T-helper 1 cell treated with Interleukin-12 subunit alpha and Interleukin-12 subunit beta and Interleukin-4 antibody, amounts not matched to agents 30 ng/mL and 1 ng/mL, for 36 hours (primary cell): ENCODE results near the gene CAPSL. TPM values are rescaled to one million over a fixed set of nuclear protein-coding genes. Genes with fewer than 3 reads are reported as not detected.
"Not testable (repeated sequence)": the region's sequence is repeated elsewhere in the genome, so short reads cannot be mapped to it uniquely, and the experiment has no call there.

Experiments
- intact Hi-C: fragments of 100-400 bp; cut with micrococcal nuclease; formaldehyde crosslinking; loops from one replicate; pipeline ENCODE4 v1.15.1; 2024
- total RNA-seq: library from RNA; stranded (reverse); gene quantifications from 2 replicates; pipeline ENCODE4 v1.2.3, GENCODE V29; 2022

CAPSL gene
- total RNA-seq, 1 donor from 2014 or later: not detected

DNA sequence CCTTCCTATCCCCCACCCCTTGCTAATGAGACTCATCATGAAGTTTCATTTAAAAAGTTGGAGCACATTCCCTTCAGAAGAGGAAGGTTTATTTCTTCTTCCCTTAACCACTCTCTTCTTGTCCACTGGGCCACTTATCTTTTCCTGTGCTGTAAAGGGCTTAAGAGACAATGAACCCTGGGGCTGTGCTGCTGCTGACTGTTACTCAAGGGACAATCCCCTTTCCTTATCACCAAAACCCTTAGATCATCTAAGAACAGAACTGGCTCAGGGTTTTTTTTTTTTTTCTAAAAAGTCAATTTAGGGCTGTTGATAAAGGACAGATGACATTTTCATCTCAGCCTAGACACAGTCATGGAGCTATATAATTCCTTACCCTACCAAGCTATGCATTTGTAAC is 29.6 kb downstream of the CAPSL start:
- intact Hi-C loops: loop anchor here (10.0 kb wide), 1 partner anchor 984 kb away; the partner anchor contains the start of gene DNAJC21

DNA sequence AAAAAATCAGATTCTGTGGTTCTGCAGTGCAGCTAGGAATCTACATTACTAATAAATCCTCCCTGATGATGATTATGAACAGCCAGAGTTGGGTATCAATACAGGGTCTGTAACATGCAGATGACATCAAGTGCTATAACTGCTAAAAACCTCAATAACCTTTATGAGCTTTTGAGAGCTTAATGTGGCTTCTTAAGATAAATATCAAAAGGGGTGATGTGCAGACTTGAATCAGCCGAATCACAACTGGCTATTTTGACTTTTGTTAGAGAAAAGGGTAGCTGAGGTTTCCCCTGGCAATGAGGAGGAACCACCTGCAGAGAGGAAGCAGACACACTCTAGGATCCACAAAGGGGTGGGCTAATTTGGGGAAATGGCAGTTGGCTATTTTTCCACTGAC is 30.2 kb downstream of the CAPSL start:
- intact Hi-C loops: loop anchor here (10.0 kb wide), 1 partner anchor 983 kb away; the partner anchor contains the start of gene DNAJC21

DNA sequence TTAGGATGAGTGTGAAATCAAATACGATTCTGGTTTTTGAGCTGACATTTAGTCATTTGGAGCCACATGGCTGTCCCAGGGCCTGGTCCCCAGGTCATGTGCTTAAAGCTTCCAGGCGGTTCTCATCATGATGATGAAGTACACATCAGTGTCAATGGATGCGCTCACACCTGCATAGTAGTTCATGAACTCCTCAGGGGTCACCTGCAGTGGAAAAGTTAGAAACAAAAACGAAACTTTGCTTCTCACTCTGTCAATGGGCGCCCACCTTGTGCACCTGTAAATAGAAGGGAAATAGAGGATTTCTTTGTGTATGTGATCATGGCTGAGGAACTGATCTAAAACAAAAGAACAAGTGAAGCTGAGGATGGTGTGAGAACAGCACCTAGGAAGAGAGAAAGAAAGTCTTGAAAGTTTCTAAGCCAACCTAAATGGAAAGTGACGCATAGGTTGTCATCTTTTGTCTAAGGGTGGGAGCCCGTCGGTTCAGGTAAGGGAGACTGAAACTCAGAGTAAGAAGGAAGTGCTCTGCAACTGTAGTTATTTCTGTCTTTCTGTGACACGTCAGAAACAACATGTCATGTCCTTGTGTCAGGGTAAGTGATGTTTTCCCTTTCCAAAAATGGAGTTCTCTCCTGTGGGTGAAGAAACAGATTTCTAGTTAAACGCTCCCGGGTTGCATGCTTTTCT is 33.8 kb downstream of the CAPSL start:
- intact Hi-C loops: loop anchor here (1.0 to 10.0 kb wide), 5 partner anchors 93 to 1818 kb away; partner anchors contain the start of genes DNAJC21, NADK2 and TTC23L

DNA sequence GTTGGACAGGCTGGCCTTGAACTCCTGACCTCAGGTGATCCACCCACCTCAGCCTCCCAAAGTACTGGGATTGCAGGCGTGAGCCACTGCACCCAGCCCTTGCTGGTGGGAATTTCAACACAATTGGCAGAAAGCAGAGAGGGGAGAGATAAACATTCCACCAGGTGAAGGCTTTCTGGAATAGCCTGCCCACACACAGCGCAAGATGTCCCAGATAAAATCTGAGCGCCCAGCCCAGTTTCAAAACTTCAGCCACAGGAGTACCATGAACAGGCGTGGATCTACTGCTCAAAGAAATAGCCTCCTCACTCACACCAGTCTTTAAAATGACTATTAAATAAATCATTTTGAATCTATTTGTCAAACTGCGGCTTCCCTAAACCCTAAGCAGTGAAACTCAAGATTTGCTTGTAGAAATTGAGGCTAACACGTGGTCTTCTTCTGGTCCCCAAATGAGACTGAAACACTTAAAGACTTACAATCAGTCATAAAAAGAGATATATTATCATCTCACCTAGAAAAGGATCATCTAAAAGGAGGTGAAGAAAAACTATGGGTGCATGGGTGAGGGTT is 34.7 kb downstream of the CAPSL start:
- intact Hi-C loops: loop anchor here (1.0 to 10.0 kb wide), 5 partner anchors 92 to 1819 kb away; partner anchors contain the start of genes DNAJC21, NADK2 and TTC23L

DNA sequence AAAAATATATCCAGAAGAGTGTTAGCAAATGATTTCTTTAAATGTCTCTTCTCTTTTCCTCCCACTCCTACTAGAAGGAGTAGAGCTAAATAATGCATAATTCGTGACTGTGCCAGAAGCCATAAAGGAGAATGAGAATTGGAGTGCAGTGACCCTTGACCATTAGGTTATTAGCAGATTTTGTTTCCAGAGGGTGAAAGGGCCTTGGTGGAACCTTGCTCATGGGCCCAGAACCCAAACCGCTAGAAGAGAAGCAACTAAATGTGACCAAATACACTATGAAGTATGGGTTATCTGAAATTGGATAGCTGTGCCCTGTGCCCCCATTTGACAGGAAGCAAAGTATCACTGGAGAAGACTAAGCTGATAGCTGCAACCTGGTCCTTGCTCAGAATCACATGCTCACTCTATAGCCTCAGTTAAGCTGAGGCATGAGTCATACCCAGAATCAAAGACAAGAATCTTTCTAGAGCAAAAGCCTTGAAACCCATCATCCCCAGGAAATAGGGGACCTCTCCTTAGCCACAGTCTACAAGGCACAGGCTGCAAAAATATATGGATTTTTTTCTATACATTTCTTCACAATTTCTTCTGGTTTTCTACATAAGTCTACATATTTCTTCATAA is 36.3 kb downstream of the CAPSL start:
- intact Hi-C loops: loop anchor here (1.0 to 10.0 kb wide), 13 partner anchors 8 to 1820 kb away; partner anchors contain the start of genes DNAJC21, LMBRD2, NADK2 and SPEF2

DNA sequence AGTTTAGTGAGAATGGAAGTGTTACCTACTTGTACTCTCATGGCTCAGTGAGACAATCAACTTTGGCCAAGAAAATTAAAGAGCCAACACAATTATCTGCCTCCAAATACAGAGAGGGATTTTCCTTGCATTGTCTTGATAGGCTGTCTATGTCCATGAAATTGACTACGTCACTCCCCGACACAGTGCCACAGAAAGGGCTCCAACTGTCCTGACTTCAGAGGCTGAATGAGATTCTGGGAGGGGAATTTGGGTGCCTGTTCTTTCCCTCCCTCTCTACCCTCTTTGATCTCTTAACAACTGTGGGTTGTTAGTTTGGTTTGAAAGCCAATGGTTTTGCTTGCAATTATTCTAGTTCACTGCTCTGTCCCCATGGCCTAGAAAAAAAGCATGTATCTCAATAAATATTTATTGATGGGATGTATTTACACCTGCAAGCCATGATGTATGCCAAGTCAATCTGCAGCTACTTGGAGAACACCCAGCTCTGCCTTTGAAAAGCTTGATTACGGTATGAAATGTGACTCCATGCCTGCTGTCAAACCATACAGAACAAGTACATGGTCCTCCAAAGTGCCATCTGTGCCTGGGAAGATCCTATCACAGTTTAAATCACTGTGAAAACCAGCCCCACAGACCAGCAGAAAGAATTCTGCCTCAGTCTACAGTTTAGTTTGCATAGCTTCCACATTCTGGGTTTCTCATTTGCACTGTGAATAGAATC is 37.3 kb downstream of the CAPSL start:
- intact Hi-C loops: loop anchor here (5.0 to 10.0 kb wide), 3 partner anchors 341 to 1821 kb away; partner anchors contain the start of genes DNAJC21 and NADK2

DNA sequence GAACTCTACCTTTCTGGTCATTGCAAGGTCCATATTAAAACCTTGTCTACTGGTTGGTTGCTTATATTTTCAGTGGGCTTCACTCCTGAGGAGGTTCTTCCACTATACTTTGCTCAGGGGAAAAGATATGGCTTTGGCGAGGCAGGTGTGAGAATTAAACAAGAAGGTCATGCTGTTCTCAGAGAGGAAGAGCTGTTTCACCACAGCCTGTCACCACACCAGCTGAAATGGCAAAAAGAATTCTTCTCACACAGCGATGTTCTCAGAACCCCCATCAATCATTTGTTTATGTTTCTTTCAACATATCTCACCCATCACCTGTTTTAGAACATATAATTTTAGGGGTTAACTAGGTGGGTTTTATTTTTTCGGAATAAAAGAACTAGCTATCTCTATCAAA is 38.6 kb downstream of the CAPSL start:
- intact Hi-C loops: loop anchor here (5.0 to 10.0 kb wide), 3 partner anchors 343 to 1823 kb away; partner anchors contain the start of genes DNAJC21 and NADK2

DNA sequence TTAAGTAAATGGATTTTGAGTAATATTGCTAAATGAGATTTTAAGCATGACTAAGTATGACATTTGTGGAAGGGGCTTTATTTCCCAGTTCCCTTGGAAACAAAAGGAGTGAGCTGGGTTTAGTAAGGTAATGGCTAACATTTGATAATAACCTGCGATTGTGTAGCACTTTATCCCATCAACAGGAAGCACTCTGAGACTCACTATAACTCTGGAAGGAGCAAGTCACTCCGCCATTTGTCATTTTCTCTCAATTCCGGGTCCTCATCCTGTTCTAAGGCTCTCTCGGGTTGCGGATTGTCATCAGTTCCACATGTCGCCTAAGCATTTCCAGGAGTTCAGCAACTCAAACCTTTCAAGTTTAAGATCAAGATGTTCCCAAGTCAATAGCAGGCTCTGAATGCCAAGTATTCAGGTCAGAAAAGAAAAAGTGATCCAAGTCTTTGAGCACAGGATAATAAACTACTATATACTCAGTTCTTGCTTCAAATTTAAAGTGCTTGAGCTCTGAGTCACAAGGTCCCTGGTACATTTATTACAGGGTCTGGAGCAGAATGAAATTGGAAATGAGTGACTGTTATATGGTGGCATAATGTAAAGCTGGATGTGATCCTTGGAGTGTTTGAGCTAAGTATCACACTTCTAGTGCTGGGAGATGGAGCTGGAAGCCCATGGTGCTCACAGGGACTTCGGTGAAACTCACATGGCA is 39.3 kb downstream of the CAPSL start:
- intact Hi-C loops: no loop called here

DNA sequence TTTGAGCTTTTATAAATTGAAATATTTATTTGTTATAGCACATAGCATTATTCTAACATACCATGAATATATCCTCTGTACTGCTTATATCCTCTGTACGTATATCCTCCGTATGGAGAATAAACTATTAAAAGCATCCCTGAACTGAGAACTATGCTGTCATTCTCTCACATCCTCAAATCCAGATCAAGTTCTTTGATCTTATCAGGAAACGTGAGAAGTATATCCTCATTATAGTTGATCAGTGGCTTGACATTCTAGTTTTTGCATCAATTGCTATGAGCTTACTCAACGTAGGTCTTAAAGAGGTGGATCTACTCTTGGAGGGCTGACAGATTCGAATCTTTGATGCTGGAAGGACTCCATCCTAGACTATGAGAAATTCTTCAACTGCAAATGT is 44.3 kb downstream of the CAPSL start:
- intact Hi-C loops: no loop called here

DNA sequence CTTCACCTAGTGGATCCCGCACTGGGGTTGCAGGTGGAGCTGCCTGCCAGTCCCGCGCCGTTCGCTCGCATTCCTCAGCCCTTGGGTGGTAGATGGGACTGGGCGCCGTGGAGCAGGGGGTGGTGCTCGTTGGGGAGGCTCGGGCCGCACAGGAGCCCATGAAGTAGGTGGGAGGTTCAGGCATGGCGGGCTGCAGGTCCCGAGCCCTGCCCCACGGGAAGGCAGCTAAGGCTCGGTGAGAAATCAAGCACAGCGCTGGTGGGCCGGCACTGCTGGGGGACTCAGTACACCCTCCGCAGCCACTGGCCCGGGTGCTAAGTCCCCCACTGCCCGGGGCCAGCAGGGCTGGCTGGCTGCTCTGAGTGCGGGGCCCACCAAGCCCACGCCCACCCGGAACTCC is 45.6 kb downstream of the CAPSL start:
- intact Hi-C loops: not testable (repeated sequence)

DNA sequence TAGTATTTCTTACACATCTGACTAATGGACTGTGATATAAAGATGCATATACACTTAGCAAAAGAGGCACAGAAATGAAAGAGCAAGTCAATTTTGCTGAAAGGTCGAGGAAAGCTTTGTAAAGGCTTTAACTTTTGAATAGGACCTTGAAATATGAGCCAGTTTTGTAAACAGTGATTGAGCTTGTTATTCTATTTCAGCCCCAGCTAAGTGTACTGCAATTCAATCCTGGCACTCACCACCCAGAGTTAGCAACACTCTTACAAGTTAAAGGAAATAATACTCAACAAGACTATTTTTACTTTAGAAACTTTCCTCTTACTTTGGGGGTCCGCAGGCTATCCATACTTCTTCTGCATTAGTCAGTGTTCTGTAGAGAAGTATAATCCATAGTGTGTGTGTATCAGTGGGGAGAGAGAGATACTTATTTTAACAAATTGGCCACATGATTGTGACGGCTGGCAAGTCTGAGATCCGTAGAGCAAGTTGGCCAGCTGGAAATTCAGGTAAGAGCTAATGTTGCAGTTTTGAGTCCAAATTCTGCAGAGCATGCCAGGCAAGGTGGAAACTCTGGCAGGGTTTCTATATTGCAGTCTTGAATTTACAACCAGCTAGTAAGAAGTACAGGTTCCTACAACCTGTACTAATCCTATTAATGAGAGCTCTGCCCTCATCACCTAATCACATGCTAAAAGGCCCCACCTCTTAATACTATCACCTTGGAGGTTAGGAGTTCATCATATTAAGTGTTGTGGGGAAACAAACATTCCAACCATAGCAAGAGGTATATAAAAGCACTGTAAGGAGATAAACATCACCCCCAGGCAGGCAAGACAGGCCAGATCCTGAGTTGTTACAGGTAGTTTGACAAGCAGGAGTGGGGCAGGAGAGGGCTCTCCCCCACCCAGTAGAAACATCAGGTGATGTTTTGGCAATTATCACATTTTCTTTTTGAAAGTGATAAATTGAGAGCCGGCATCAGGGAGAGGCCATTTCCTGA is 48.1 kb downstream of the CAPSL start:
- intact Hi-C loops: no loop called here

DNA sequence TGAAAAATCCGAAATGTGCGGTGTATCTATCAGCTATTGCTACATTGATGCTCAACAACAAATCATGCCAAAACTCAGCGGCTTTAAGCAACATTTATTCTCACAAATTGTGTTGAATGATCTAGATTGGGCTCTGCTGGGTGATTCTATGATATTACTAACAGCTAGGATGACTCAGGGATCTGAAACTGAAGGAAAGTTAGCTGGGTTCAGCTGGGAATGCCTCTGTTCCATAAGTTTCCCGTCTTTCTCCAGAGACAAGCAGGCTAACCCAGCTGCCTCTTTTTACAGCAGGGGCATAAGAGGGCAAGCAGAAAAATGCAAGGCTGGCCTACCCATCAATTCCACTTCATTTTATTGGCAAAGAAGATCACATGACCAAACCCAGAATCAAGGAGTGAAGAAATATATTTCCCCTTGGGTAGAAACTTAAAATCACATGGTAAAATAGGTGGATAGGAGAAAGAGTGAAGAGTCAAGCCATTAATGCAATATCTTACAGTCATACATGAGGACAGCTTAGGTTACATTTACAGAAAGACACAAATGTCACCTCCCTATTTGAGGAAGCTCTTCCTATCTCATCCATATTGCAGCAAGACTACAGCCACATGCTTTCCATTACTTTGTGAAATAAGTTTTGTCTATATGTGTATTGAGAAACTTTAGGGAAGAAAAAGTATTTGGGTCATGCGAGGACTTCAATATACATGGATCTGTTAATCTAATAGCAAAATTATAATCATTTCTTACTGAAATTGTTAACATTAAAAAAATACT is 50.9 kb downstream of the CAPSL start:
- intact Hi-C loops: no loop called here

DNA sequence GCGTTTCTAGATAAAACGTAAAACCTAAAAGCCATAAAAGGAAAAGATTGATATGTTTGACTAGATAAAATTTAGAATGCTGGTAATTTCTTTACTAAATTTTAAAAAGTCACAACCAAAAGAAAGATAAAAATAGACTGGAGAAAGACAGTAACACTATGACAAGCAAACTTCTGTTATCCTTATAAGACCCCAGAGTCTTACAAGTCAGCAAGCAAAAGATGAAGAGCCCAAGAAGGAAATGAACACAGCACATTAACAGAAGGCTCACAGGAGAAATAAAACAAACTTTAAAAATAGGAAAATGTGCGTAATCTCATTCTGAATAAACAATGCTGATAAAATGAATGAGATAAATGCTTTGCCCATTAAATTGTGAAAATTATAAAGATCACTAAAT is 52.0 kb downstream of the CAPSL start:
- intact Hi-C loops: no loop called here

DNA sequence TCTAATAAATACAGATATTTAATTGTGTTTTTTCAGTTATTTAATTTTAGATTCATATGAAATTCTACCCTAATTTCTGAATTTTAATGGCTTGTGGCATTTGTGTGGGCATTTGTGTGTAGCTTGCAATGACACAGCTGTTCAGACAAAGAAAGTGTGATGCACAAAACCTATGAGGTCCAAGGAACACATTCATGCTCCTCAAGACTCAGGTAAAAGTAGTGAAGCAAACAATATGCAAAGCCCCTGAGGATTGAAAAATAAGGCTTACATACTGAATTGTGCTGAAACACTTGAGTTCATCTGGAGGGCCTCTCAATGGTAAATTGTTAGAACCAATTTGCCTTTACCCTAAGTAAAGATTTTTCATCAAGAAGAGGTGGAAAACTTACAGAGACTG is 53.6 kb downstream of the CAPSL start:
- intact Hi-C loops: loop anchor here (1.0 to 5.0 kb wide), 3 partner anchors 18 to 1412 kb away; no protein-coding TSS in a partner anchor

DNA sequence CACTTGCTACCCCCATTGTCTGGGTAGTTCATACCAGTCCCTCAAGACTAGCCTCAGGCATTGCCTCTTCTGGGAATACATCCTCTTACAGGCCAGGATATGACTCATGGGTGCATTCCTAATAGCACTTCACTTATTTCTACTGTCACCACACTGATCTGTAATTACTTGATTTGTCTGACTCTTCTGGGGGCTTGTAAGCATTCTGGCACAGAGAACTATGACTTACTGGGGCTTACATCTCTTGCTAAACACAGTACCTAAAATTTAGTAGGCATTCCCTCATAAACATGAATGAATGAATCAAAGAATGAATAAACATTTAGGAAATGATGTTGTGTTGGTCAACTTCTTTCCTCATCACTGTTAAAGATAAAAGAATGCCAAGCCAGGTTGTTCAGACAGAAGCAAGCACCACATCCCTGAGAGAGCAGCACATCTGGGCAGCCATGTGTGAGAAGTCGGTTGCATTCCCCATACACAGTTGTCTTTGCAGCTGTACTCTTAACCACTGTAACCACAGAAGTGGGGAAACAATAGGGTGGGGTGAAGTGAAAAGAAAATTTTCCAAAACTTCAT is 54.1 kb downstream of the CAPSL start:
- intact Hi-C loops: loop anchor here (1.0 to 5.0 kb wide), 3 partner anchors 18 to 1412 kb away; no protein-coding TSS in a partner anchor

DNA sequence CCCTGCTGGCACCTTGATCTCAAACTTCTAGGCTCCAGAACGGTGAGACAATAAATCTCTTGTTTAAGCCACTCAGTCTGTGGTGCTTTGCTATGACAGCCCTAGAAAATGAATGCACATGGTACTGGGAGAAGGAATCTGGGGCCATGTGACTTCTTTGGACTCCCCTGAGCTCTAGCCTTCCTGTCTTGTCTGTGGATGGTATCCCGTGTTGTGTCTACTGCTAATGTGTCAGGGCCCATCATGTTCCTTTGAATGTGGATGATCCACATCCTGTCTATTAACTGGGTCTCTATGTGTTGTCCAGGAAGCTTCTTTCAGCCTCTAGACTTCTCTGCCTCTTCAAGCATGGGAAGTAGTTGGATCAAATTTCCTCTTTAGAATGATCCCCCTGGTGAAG is 56.7 kb downstream of the CAPSL start:
- intact Hi-C loops: loop anchor here (5.0 kb wide), 1 partner anchor 1409 kb away; no protein-coding TSS in a partner anchor

DNA sequence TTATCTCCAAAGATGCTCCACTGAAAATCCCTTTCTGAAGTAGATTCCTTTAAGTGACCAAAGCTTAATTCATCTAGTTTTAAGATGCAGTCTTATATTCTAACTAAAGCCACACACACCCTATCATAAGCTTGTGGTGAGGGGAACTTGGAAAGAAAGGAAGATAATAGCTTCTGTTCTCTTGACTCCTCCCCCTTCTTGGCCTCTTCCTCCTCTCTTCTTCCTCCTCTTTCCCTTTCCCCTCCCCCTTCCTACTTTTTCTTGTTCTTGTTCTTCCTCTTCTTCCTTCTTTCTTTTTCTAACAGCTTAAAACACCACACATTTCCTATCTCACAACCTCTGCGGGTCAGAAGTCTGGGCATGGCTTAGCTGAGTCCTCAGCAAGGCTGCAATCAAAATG is 58.3 kb downstream of the CAPSL start:
- intact Hi-C loops: loop anchor here (5.0 kb wide), 1 partner anchor 1408 kb away; no protein-coding TSS in a partner anchor

DNA sequence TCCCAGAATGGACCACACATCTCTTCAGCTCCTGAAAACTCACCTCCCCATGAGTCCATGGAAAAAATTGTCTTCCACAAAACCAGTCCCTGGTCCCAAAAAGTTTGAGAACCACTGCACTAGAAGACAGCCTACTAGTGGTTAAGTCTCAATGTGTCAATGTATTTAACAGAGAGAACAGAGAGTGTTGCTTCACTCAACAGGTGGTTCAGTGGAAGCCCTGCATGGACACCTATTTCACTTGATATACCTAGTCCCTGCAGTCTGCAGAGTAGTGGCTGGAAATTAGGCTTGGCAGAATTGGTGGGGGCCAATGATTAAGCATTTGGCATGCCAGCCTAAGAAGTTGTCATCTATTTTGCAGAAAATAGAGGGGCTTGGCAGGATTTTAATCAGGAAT is 58.8 kb downstream of the CAPSL start:
- intact Hi-C loops: loop anchor here (5.0 kb wide), 1 partner anchor 1407 kb away; no protein-coding TSS in a partner anchor
